VCaP (cell line): ENCODE results near the gene EPHA8.

Experiments
- H3K27ac ChIP-seq: fragments of 450-650 bp; 2 replicates; pipeline ENCODE4 v1.5.1; 2017
- CTCF ChIP-seq: fragments of 450-650 bp; conservative IDR thresholded peaks from 2 replicates; pipeline ENCODE4 v1.5.1; 2017; ENCODE audit warnings: mild to moderate bottlenecking, moderate library complexity

EPHA8 gene

GRCh38 chr1:22652881-22653316, 89.6 kb downstream of the EPHA8 start, which contains the start of gene C1QB:
Gene C1QB (plus strand): TSS chr1:22653236. CDS start chr1:22659463, 6,227 bp downstream.
- TF ChIP-seq CTCF = no peak
- H3K27ac ChIP-seq = no peak within 1 kb of the TSS
